ENCODE data around the gene HNMT. TPM values are rescaled to one million over a fixed set of nuclear protein-coding genes. Genes with fewer than 3 reads are reported as not detected.

HNMT gene
- total and polyA plus RNA-seq, 2 of the 13 experiments (the other 11 are each of a cell fraction or from before 2014, with no cell fraction given) = 279 to 309 TPM

DNA sequence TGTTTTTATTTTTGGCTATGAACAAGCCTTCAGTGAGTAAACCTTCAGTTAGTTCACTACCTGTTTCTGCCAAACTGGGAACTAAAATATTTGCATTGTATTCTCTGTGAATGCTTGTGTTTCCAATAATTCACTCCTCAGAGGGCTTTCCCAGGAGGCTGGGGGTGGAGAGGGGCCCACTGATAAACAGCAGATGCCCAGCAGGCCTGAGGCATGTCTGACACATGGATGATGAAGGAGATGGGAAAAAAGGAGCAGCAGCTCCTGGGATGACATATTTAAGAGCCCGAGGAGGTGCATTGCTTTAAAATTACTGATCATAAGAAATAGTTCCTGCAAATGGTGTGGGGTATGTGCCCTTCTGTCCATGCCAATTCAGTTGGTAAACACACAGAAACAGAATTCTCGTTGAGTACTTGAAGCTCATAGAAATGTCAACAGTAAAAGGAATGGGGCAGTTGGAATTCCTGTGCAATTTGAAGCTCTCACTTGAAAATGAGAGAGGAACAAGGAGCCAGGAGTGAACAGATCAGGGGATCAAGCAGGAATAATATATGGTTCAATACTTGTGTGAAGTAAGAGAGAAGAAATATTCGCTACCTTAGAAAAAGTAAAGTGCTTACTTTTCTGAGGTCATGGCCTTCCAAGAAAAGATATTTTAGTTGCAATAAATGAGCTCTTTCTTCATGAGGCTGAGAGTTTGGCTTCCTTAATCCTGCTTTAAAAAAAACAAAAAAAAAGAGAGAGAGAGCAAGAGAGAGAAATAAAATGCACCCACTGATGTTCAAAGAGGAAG is 22.0 kb upstream of the HNMT start (continued):
- TF ChIP-seq KDM3A (CRISPR knock-in tag; IDR thresholded peaks at IDR 0.05; ENCODE audit: low read depth) (no peak), REPIN1 (CRISPR knock-in tag; IDR thresholded peaks at IDR 0.05; ENCODE audit: borderline replicate concordance, low read depth) (no peak), ZNF883 (CRISPR knock-in tag; IDR thresholded peaks at IDR 0.05; ENCODE audit: not compliant biosample characterization) (no peak), RXRB (CRISPR knock-in tag; IDR thresholded peaks at IDR 0.05; ENCODE audit: borderline replicate concordance) (0 out of 2 replicates have a peak, but pooled peaks have one; percentile 41), SSRP1 (CRISPR knock-in tag; IDR thresholded peaks at IDR 0.05) (peak; percentile 87), ZNF747 (CRISPR knock-in tag; IDR thresholded peaks at IDR 0.05; ENCODE audit: borderline replicate concordance) (0 out of 2 replicates have a peak, but pooled peaks have one; percentile 15), ATM (IDR thresholded peaks at IDR 0.05; ENCODE audit: borderline replicate concordance) (no peak), NFIC (IDR thresholded peaks at IDR 0.05; ENCODE audit: low read length) (no peak; the same call in 1 of the 2 replicates), ZNF430 (CRISPR knock-in tag; IDR thresholded peaks at IDR 0.05) (no peak), HNRNPK (IDR thresholded peaks at IDR 0.05; ENCODE audit: low read depth, low read length, poor library complexity, severe bottlenecking) (peak; percentile 7), KAT7 (CRISPR knock-in tag; IDR thresholded peaks at IDR 0.05; ENCODE audit: borderline replicate concordance) (no peak), JUND (CRISPR knock-in tag; IDR thresholded peaks at IDR 0.05) (no peak), ZNF282 (IDR thresholded peaks at IDR 0.05; ENCODE audit: partially characterized antibody) (no peak), SOX6 (IDR thresholded peaks at IDR 0.05) (no peak), SOX6 (CRISPR knock-in tag; IDR thresholded peaks at IDR 0.05) (0 out of 2 replicates have a peak, but pooled peaks have one; percentile 52), RBM39 (IDR thresholded peaks at IDR 0.05; ENCODE audit: low read depth, low read length, poor library complexity, severe bottlenecking) (no peak), ZFX (CRISPR knock-in tag; IDR thresholded peaks at IDR 0.05; ENCODE audit: low read depth) (peak; percentile 75), SRY (CRISPR knock-in tag; IDR thresholded peaks at IDR 0.05) (no peak), ZNF124 (CRISPR knock-in tag; IDR thresholded peaks at IDR 0.05) (no peak), KLF15 (CRISPR knock-in tag; IDR thresholded peaks at IDR 0.05; ENCODE audit: borderline replicate concordance) (no peak)
- TF ChIP-seq, protein P1, sequence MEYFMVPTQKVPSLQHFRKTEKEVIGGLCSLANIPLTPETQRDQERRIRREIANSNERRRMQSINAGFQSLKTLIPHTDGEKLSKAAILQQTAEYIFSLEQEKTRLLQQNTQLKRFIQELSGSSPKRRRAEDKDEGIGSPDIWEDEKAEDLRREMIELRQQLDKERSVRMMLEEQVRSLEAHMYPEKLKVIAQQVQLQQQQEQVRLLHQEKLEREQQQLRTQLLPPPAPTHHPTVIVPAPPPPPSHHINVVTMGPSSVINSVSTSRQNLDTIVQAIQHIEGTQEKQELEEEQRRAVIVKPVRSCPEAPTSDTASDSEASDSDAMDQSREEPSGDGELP (IDR thresholded peaks at IDR 0.05; ENCODE audit: borderline replicate concordance, low read depth) = 0 out of 2 replicates have a peak, but pooled peaks have one; percentile 48
- TF ChIP-seq, protein P2, sequence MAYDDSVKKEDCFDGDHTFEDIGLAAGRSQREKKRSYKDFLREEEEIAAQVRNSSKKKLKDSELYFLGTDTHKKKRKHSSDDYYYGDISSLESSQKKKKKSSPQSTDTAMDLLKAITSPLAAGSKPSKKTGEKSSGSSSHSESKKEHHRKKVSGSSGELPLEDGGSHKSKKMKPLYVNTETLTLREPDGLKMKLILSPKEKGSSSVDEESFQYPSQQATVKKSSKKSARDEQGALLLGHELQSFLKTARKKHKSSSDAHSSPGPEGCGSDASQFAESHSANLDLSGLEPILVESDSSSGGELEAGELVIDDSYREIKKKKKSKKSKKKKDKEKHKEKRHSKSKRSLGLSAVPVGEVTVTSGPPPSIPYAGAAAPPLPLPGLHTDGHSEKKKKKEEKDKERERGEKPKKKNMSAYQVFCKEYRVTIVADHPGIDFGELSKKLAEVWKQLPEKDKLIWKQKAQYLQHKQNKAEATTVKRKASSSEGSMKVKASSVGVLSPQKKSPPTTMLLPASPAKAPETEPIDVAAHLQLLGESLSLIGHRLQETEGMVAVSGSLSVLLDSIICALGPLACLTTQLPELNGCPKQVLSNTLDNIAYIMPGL (CRISPR knock-in tag; IDR thresholded peaks at IDR 0.05; ENCODE audit: borderline replicate concordance in 1 of 2, low read depth in 1 of 2) = peak in 1 of 2 experiments; percentile 9; a peak in 1 of 4 replicates
- TF ChIP-seq, protein P3, sequence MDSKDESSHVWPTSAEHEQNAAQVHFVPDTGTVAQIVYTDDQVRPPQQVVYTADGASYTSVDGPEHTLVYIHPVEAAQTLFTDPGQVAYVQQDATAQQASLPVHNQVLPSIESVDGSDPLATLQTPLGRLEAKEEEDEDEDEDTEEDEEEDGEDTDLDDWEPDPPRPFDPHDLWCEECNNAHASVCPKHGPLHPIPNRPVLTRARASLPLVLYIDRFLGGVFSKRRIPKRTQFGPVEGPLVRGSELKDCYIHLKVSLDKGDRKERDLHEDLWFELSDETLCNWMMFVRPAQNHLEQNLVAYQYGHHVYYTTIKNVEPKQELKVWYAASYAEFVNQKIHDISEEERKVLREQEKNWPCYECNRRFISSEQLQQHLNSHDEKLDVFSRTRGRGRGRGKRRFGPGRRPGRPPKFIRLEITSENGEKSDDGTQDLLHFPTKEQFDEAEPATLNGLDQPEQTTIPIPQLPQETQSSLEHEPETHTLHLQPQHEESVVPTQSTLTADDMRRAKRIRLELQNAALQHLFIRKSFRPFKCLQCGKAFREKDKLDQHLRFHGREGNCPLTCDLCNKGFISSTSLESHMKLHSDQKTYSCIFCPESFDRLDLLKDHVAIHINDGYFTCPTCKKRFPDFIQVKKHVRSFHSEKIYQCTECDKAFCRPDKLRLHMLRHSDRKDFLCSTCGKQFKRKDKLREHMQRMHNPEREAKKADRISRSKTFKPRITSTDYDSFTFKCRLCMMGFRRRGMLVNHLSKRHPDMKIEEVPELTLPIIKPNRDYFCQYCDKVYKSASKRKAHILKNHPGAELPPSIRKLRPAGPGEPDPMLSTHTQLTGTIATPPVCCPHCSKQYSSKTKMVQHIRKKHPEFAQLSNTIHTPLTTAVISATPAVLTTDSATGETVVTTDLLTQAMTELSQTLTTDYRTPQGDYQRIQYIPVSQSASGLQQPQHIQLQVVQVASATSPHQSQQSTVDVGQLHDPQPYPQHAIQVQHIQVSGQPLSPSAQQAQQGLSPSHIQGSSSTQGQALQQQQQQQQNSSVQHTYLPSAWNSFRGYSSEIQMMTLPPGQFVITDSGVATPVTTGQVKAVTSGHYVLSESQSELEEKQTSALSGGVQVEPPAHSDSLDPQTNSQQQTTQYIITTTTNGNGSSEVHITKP (CRISPR knock-in tag; IDR thresholded peaks at IDR 0.05; ENCODE audit: low read depth) = no peak

Measured in HepG2 (cell line).